ENCODE data around the gene HOMER2. TPM values are rescaled to one million over a fixed set of nuclear protein-coding genes. Genes with fewer than 3 reads are reported as not detected.
A peak's percentile ranks its signal among the peaks of the same experiment; 100 is the strongest.

The HOMER2 gene
- total and polyA plus RNA-seq, 2 experiments from 2014 or later, result 24.4 to 54.5 TPM

DNA sequence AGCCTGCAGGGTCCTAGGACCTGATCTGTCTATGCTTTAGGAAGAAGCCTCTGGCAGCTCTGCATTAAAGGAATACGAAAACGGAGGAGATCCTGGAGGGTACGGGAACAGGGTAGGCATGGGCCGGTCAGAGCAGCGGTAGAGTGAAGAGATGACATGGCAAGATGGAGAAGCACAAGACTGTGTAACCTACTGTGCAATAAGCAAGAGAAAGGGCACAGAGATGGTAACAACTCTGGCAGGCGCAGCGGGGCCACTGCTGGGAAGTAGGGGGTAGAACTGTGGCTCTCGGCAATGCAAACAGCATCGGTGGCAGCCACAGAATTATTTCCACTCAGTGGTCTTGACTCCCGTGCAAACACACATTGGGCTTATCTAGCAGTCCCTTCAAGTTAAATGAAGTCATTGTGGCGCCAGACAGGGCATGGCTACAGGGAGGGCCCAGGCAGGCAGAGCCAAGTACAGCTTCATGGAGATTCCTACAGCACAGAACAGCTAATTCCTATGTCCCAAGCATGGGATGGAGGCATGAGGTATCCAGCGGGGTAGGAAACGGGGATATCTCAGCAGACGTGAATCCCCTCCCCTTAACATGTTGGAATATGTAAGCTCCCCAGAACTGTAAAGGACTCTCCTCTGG is 114.3 kb downstream of the HOMER2 start:
- Histone ChIP-seq H3K9me3 (ENCODE audit: low read depth) (no peaks in the 10 kb centered on the region), H3K27me3 (no peaks in the 10 kb centered on the region), H3K27ac (no peak overlapping the region), H3K4me1 (ENCODE audit: low read depth) (no peaks in the 10 kb centered on the region), H3K36me3 (peaks cover 16% of the 10 kb centered on the region), H3K4me3 (no peak overlapping the region)
- TF ChIP-seq, protein P1, sequence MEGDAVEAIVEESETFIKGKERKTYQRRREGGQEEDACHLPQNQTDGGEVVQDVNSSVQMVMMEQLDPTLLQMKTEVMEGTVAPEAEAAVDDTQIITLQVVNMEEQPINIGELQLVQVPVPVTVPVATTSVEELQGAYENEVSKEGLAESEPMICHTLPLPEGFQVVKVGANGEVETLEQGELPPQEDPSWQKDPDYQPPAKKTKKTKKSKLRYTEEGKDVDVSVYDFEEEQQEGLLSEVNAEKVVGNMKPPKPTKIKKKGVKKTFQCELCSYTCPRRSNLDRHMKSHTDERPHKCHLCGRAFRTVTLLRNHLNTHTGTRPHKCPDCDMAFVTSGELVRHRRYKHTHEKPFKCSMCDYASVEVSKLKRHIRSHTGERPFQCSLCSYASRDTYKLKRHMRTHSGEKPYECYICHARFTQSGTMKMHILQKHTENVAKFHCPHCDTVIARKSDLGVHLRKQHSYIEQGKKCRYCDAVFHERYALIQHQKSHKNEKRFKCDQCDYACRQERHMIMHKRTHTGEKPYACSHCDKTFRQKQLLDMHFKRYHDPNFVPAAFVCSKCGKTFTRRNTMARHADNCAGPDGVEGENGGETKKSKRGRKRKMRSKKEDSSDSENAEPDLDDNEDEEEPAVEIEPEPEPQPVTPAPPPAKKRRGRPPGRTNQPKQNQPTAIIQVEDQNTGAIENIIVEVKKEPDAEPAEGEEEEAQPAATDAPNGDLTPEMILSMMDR (IDR thresholded peaks at IDR 0.05; ENCODE audit: low read depth, low read length), result no peak
- no peak for DNase-seq (ENCODE audit: low read depth in 1 of 2, low spot score in 1 of 2)

DNA sequence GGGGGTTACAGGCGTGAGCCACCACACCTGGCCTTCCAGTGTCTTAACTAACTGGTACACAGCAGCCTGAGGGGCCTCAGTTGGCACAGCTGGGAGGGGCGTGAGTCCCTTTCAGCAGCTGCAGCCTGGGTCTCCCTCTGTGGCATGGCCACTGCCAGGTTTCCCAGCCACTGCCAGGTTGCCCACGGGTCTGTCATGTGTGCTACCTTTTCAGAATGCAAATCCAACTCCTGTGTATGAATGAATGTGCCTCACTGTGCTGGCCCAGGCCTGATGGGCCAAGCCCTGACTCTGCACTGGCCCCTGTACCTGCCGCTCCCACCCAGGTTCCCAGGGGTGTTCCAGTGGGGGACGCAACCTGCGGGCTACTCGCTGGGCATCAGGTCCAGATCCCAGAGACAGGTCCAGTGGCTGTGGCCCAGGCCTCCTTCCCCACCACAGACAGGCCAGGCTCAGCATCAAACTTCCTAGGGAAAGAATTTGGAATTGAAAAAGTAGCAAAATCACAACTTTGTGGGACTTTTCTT is 117.1 kb downstream of the HOMER2 start:
- DNase-seq (ENCODE audit: low read depth in 1 of 2, low spot score in 1 of 2), result no peak
- H3K27me3 ChIP-seq, result no peaks in the 10 kb centered on the region
- no peak overlapping the region for H3K27ac ChIP-seq
- H3K9me3 ChIP-seq (ENCODE audit: low read depth), result no peaks in the 10 kb centered on the region
- H3K4me3 ChIP-seq, result no peak overlapping the region
- TF ChIP-seq, protein P1 (IDR thresholded peaks at IDR 0.05; ENCODE audit: low read depth, low read length), result no peak
- H3K36me3 ChIP-seq, result peaks cover 42% of the 10 kb centered on the region
- no peaks in the 10 kb centered on the region for H3K4me1 ChIP-seq (ENCODE audit: low read depth)

DNA sequence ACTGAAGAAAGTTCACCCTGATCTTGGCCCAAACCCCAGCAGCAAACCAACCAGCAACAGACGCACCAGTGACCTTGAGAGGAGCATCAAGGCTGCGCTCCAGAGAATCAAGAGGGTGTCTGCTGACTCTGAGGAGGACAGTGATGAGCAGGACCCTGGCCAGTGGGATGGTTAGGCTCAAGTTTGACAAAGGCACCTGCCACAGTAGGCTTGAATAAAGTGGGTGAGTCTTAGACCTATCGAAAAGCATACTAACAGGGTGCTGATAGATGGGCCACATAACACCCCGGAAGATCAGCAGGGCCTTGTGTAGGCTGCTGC is 119.2 kb downstream of the HOMER2 start:
- no peak overlapping the region for H3K27ac ChIP-seq
- H3K36me3 ChIP-seq, result peaks cover 56% of the 10 kb centered on the region
- no peaks in the 10 kb centered on the region for H3K9me3 ChIP-seq (ENCODE audit: low read depth)
- H3K4me1 ChIP-seq (ENCODE audit: low read depth), result no peaks in the 10 kb centered on the region
- no peak overlapping the region for H3K4me3 ChIP-seq
- no peak for DNase-seq (ENCODE audit: low read depth in 1 of 2, low spot score in 1 of 2)
- no peaks in the 10 kb centered on the region for H3K27me3 ChIP-seq
- TF ChIP-seq, protein P1 (IDR thresholded peaks at IDR 0.05; ENCODE audit: low read depth, low read length), result no peak

DNA sequence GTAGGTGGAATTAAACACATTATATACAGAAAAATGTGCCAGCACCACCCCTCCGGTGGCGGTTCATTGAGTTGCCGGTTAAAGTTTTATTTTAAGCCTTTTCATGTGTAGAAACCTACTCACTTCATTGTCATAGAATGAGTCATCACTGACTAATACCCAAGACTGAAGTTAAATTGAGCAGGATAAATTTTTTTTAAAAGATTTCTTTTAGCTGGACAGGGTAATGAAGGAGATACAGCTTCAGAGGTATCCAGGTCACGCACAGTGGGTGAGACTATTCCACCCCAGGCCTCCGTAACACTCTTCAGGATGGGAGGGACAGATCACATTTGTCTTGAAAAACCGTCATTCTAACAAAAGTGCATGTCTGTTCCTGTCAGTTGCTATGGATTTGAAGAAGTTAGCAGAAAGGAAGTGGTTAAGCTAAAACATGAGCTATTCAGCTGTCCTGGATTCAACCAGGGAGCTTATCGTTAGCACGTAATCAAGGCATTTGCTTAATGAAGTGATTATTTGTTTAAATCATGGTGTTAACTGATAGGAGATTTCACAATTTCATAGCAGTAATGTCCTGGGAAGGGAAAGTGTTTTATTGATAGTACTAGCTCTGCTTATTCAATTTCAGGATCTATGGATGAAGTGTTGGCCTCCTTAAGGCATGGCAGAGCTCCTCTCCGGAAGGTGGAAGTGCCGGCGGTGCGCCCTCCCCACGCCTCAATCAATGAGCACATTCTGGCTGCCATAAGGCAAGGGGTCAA is 119.7 kb downstream of the HOMER2 start:
- H3K4me1 ChIP-seq (ENCODE audit: low read depth), result no peaks in the 10 kb centered on the region
- H3K27ac ChIP-seq, result no peak overlapping the region
- H3K9me3 ChIP-seq (ENCODE audit: low read depth), result no peaks in the 10 kb centered on the region
- TF ChIP-seq, protein P1 (IDR thresholded peaks at IDR 0.05; ENCODE audit: low read depth, low read length), result no peak
- H3K27me3 ChIP-seq, result no peaks in the 10 kb centered on the region
- peak in 1 of 2 donors; percentile 77 for DNase-seq (ENCODE audit: low read depth in 1 of 2, low spot score in 1 of 2)
- no peak overlapping the region for H3K4me3 ChIP-seq
- H3K36me3 ChIP-seq, result peaks cover 61% of the 10 kb centered on the region

DNA sequence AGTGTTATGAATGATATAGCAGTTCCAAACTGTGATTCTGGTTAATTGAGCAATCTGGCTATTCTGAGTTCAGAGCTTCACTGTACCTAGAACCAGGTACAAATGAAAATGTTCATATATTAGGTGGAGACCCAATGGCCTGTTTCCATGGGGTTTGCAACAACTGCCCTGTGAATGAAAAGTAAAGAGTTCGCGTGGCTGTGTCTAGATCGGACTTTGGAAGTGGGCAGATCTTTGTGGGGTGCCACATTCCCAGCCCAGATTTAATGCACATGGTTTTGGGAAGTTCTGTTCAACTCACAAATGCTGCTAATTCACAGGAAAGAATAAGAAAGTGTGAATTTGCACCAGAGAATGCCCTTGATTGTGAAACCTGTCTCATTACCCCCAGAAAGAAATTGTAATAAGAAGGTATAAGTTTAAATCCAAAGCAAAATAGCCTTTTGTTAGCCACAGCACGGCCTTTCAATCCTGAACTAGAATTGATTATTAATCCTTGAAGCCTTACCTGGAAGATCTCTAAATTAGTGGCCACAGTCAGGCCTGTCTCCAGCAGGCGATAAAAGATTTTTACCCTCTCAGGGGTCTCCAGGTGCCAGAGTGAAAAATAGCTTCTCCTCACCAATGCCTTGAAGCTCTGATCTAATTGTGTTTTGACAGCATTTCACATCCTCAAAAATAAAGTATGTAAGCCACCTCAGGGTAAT is 120.5 kb downstream of the HOMER2 start:
- Histone ChIP-seq H3K36me3 (peaks cover 67% of the 10 kb centered on the region), H3K27me3 (no peaks in the 10 kb centered on the region), H3K9me3 (ENCODE audit: low read depth) (no peaks in the 10 kb centered on the region), H3K27ac (peak overlapping the region; percentile 18), H3K4me1 (ENCODE audit: low read depth) (no peaks in the 10 kb centered on the region), H3K4me3 (no peak overlapping the region)
- DNase-seq (ENCODE audit: low read depth in 1 of 2, low spot score in 1 of 2), result no peak
- TF ChIP-seq, protein P1 (IDR thresholded peaks at IDR 0.05; ENCODE audit: low read depth, low read length), result no peak
